WTC11 (cell line): Measurements from ENCODE around the gene TTC7B. TPM values are rescaled to one million over a fixed set of nuclear protein-coding genes. Genes with fewer than 3 reads are reported as not detected.
A peak's percentile ranks its signal among the peaks of the same experiment; 100 is the strongest.

Experiments
- ATAC-seq: fragments of 200-7000 bp; cut with Tn5 transposase; 2 replicates; pipeline ENCODE4 v1.10.0; 2021; ENCODE audit warnings: mild to moderate bottlenecking, moderate library complexity
- CTCF ChIA-PET: fragments of 300-600 bp; sonication (Branson Sonifier 250); formaldehyde crosslinking; loops from one replicate; lab custom pipeline; 2021; ENCODE audit warnings: antibody characterized with exemption; lab: Charles Lee
- POLR2A ChIA-PET: fragments of 350-600 bp; sonication (Branson Sonifier 250); formaldehyde crosslinking; loops from one replicate; lab custom pipeline; 2021; ENCODE audit warnings: antibody characterized with exemption; lab: Charles Lee
- DNase-seq: peaks from one replicate; pipeline ENCODE4 v3.0.0; 2021; ENCODE audit warnings: low spot score
- H3K27ac Mint-ChIP-seq: 2 replicates; pipeline ENCODE4 v1.8.0; 2021; ENCODE audit warnings: mixed read lengths
- H3K27me3 Mint-ChIP-seq: 2 replicates; pipeline ENCODE4 v1.8.0; 2021; ENCODE audit warnings: low read depth, mild to moderate bottlenecking, moderate library complexity, mixed read lengths
- H3K36me3 Mint-ChIP-seq: 2 replicates; pipeline ENCODE4 v1.8.0; 2021; ENCODE audit warnings: mixed read lengths
- H3K4me1 Mint-ChIP-seq: 2 replicates; pipeline ENCODE4 v1.8.0; 2022; ENCODE audit warnings: mixed read lengths
- H3K4me3 Mint-ChIP-seq: 2 replicates; pipeline ENCODE4 v1.8.0; 2021; ENCODE audit warnings: mild to moderate bottlenecking, moderate library complexity, mixed read lengths
- H3K9me3 Mint-ChIP-seq: 2 replicates; pipeline ENCODE4 v1.8.0; 2021; ENCODE audit warnings: mixed read lengths
- ELF4 ChIP-seq: sonication (generic); formaldehyde crosslinking; IDR thresholded peaks from 2 replicates; pipeline ENCODE4 v1.8.1; 2022; ENCODE audit warnings: low read depth, mild to moderate bottlenecking, moderate library complexity, missing genetic modification reagents
- ESRRA ChIP-seq: sonication (generic); formaldehyde crosslinking; IDR thresholded peaks from 2 replicates; pipeline ENCODE4 v1.8.1; 2022; ENCODE audit warnings: mild to moderate bottlenecking, missing genetic modification reagents, borderline replicate concordance
- IRF2 ChIP-seq: sonication (generic); formaldehyde crosslinking; IDR thresholded peaks from 2 replicates; pipeline ENCODE4 v1.8.0; 2022; ENCODE audit warnings: low read depth, missing genetic modification reagents, borderline replicate concordance
- MYBL2 ChIP-seq: sonication (generic); formaldehyde crosslinking; IDR thresholded peaks from 2 replicates; pipeline ENCODE4 v1.8.1; 2023; ENCODE audit warnings: mild to moderate bottlenecking, moderate library complexity, missing genetic modification reagents
- NFE2L1 ChIP-seq: sonication (generic); formaldehyde crosslinking; IDR thresholded peaks from 2 replicates; pipeline ENCODE4 v1.8.1; 2023; ENCODE audit warnings: missing genetic modification reagents
- NR2C2 ChIP-seq: sonication (generic); formaldehyde crosslinking; IDR thresholded peaks from 2 replicates; pipeline ENCODE4 v1.8.0; 2022; ENCODE audit warnings: mild to moderate bottlenecking, missing genetic modification reagents
- NR3C1 ChIP-seq: sonication (generic); formaldehyde crosslinking; conservative IDR thresholded peaks from 2 replicates; pipeline ENCODE4 v1.8.1; 2023; ENCODE audit warnings: low read depth, mild to moderate bottlenecking, missing genetic modification reagents
- RELA ChIP-seq: sonication (generic); formaldehyde crosslinking; IDR thresholded peaks from 2 replicates; pipeline ENCODE4 v1.8.1; 2022; ENCODE audit warnings: missing genetic modification reagents, mild to moderate bottlenecking, borderline replicate concordance
- SOX15 ChIP-seq: fragments of 250-450 bp; sonication (Bioruptor Pico); IDR thresholded peaks from 2 replicates; pipeline ENCODE4 v1.9.0; 2021; ENCODE audit warnings: mild to moderate bottlenecking
- ZNF121 ChIP-seq: sonication (generic); formaldehyde crosslinking; IDR thresholded peaks from 2 replicates; pipeline ENCODE4 v1.8.0; 2023; ENCODE audit warnings: missing genetic modification reagents
- ZNF396 ChIP-seq: fragments of 250-450 bp; sonication (Bioruptor Pico); IDR thresholded peaks from 2 replicates; pipeline ENCODE4 v1.8.0; 2021; ENCODE audit warnings: mild to moderate bottlenecking, moderate library complexity, borderline replicate concordance
- ZNF416 ChIP-seq: fragments of 250-450 bp; sonication (Bioruptor Pico); IDR thresholded peaks from 2 replicates; pipeline ENCODE4 v1.9.0; 2021; ENCODE audit warnings: mild to moderate bottlenecking, inconsistent platforms
- total RNA-seq: library from RNA; stranded (reverse); gene quantifications from 3 replicates; pipeline ENCODE4 v1.2.3, GENCODE V29; 2021
- TF ChIP-seq, protein P1 (sequence below): sonication (generic); formaldehyde crosslinking; IDR thresholded peaks from 2 replicates; pipeline ENCODE4 v1.8.0; 2022; ENCODE audit warnings: mild to moderate bottlenecking, missing genetic modification reagents
- TF ChIP-seq, protein P2 (sequence below): sonication (generic); formaldehyde crosslinking; IDR thresholded peaks from 2 replicates; pipeline ENCODE4 v1.8.1; 2023; ENCODE audit warnings: mild to moderate bottlenecking, missing genetic modification reagents
- TF ChIP-seq, protein P3 (sequence below): sonication (generic); formaldehyde crosslinking; IDR thresholded peaks from 2 replicates; pipeline ENCODE4 v1.8.0; 2022; ENCODE audit warnings: missing genetic modification reagents
- TF ChIP-seq, protein P4 (sequence below): fragments of 250-450 bp; sonication (Bioruptor Pico); IDR thresholded peaks from 2 replicates; pipeline ENCODE4 v1.9.0; 2021; ENCODE audit warnings: mild to moderate bottlenecking, borderline replicate concordance
- TF ChIP-seq, protein P5 (sequence below): fragments of 250-450 bp; sonication (Bioruptor Pico); IDR thresholded peaks from 2 replicates; pipeline ENCODE4 v2.1.2; 2022; ENCODE audit warnings: mild to moderate bottlenecking, moderate library complexity
- TF ChIP-seq, protein P6 (sequence below): sonication (generic); formaldehyde crosslinking; IDR thresholded peaks from 2 replicates; pipeline ENCODE4 v1.8.0; 2023; ENCODE audit warnings: missing genetic modification reagents
- TF ChIP-seq, protein P7 (sequence below): sonication (generic); formaldehyde crosslinking; IDR thresholded peaks from 2 replicates; pipeline ENCODE4 v1.8.0; 2023; ENCODE audit warnings: mild to moderate bottlenecking, missing genetic modification reagents

Gene TTC7B
- total RNA-seq, 1 experiment from 2014 or later, result 27.6 TPM

DNA sequence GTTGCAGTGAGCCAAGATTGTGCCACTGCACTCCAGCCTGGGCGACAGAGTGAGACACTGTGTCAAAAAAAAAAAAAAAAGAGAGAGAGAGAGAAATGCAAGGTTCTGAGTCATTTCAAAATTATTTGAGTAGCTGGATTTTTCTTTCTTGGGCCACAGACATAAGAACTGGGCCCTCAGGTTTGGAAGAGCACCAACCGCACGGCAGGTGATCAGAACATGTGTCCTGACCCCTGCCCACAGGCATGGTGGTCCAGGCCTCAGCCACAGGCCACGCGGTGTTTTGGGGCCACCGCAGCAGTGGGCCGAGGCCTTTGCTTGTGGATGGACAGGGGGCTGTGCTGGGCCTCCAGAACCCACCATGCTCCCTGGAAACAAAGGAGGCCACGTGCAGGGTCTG lies 292.7 kb downstream of the TTC7B start (continued):
- TF ChIP-seq ZNF121, result no peak
- TF ChIP-seq, protein P1, sequence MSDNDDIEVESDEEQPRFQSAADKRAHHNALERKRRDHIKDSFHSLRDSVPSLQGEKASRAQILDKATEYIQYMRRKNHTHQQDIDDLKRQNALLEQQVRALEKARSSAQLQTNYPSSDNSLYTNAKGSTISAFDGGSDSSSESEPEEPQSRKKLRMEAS (CRISPR knock-in tag), result no peak
- TF ChIP-seq ESRRA, result no peak
- TF ChIP-seq, protein P2, sequence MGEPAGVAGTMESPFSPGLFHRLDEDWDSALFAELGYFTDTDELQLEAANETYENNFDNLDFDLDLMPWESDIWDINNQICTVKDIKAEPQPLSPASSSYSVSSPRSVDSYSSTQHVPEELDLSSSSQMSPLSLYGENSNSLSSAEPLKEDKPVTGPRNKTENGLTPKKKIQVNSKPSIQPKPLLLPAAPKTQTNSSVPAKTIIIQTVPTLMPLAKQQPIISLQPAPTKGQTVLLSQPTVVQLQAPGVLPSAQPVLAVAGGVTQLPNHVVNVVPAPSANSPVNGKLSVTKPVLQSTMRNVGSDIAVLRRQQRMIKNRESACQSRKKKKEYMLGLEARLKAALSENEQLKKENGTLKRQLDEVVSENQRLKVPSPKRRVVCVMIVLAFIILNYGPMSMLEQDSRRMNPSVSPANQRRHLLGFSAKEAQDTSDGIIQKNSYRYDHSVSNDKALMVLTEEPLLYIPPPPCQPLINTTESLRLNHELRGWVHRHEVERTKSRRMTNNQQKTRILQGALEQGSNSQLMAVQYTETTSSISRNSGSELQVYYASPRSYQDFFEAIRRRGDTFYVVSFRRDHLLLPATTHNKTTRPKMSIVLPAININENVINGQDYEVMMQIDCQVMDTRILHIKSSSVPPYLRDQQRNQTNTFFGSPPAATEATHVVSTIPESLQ (CRISPR knock-in tag), result no peak
- TF ChIP-seq, protein P3, sequence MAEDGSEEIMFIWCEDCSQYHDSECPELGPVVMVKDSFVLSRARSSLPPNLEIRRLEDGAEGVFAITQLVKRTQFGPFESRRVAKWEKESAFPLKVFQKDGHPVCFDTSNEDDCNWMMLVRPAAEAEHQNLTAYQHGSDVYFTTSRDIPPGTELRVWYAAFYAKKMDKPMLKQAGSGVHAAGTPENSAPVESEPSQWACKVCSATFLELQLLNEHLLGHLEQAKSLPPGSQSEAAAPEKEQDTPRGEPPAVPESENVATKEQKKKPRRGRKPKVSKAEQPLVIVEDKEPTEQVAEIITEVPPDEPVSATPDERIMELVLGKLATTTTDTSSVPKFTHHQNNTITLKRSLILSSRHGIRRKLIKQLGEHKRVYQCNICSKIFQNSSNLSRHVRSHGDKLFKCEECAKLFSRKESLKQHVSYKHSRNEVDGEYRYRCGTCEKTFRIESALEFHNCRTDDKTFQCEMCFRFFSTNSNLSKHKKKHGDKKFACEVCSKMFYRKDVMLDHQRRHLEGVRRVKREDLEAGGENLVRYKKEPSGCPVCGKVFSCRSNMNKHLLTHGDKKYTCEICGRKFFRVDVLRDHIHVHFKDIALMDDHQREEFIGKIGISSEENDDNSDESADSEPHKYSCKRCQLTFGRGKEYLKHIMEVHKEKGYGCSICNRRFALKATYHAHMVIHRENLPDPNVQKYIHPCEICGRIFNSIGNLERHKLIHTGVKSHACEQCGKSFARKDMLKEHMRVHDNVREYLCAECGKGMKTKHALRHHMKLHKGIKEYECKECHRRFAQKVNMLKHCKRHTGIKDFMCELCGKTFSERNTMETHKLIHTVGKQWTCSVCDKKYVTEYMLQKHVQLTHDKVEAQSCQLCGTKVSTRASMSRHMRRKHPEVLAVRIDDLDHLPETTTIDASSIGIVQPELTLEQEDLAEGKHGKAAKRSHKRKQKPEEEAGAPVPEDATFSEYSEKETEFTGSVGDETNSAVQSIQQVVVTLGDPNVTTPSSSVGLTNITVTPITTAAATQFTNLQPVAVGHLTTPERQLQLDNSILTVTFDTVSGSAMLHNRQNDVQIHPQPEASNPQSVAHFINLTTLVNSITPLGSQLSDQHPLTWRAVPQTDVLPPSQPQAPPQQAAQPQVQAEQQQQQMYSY, result no peak
- no peak for TF ChIP-seq ELF4 (CRISPR knock-in tag)
- no peak for TF ChIP-seq IRF2
- TF ChIP-seq, protein P4, sequence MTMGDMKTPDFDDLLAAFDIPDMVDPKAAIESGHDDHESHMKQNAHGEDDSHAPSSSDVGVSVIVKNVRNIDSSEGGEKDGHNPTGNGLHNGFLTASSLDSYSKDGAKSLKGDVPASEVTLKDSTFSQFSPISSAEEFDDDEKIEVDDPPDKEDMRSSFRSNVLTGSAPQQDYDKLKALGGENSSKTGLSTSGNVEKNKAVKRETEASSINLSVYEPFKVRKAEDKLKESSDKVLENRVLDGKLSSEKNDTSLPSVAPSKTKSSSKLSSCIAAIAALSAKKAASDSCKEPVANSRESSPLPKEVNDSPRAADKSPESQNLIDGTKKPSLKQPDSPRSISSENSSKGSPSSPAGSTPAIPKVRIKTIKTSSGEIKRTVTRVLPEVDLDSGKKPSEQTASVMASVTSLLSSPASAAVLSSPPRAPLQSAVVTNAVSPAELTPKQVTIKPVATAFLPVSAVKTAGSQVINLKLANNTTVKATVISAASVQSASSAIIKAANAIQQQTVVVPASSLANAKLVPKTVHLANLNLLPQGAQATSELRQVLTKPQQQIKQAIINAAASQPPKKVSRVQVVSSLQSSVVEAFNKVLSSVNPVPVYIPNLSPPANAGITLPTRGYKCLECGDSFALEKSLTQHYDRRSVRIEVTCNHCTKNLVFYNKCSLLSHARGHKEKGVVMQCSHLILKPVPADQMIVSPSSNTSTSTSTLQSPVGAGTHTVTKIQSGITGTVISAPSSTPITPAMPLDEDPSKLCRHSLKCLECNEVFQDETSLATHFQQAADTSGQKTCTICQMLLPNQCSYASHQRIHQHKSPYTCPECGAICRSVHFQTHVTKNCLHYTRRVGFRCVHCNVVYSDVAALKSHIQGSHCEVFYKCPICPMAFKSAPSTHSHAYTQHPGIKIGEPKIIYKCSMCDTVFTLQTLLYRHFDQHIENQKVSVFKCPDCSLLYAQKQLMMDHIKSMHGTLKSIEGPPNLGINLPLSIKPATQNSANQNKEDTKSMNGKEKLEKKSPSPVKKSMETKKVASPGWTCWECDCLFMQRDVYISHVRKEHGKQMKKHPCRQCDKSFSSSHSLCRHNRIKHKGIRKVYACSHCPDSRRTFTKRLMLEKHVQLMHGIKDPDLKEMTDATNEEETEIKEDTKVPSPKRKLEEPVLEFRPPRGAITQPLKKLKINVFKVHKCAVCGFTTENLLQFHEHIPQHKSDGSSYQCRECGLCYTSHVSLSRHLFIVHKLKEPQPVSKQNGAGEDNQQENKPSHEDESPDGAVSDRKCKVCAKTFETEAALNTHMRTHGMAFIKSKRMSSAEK (CRISPR knock-in tag), result no peak
- no peak for TF ChIP-seq SOX15
- TF ChIP-seq MYBL2 (CRISPR knock-in tag), result no peak
- TF ChIP-seq ZNF416 (CRISPR knock-in tag), result no peak

DNA sequence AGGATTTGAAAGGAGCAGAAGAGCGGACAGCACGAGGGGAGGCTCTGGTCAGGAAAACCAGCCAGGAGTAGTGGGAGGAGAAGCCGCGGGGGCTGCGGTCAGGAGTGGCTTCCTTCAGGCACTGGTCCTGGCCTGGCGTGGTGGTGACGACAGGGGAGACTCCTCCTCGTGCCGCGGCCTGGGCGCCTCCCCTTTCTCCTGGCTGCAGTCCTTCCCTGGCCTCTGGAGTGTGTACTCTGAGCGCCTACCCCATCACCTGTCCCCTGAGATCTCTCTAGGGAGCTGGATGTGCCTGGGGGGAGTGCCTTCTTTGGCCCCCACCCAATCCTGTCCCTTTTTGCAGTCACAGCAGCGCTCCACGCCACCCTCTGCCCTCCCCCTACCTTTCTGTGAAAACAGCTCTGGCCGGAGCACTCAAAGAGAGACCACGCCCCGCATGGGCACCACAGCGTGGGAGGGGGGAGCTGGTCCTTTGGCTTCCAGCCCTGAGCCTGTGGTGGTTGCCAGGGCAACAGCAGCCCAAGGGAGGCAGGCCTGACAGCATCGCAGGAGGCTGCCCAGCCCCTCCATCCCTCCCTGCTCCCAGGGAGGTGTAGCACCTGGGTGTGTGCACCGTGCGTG lies 293.5 kb downstream of the TTC7B start:
- no peak for DNase-seq
- H3K4me1 Mint-ChIP-seq, result peaks cover 9% of the 10 kb centered on the region
- peaks cover 9% of the 10 kb centered on the region for H3K36me3 Mint-ChIP-seq
- ChIA-PET POLR2A (no interaction called here), CTCF (interaction anchor here (0.8 to 2.4 kb wide), 4 partner anchors 24 to 236 kb away, joined by 4 to 11 read pairs (median 5); no protein-coding TSS in a partner anchor)
- no peaks in the 10 kb centered on the region; the same call in 1 of the 2 replicates for H3K27me3 Mint-ChIP-seq
- no peak overlapping the region for H3K27ac Mint-ChIP-seq
- H3K9me3 Mint-ChIP-seq, result peaks cover 17% of the 10 kb centered on the region
- H3K4me3 Mint-ChIP-seq, result no peak overlapping the region
- peak; percentile 52 for ATAC-seq
- TF ChIP-seq, protein P5, sequence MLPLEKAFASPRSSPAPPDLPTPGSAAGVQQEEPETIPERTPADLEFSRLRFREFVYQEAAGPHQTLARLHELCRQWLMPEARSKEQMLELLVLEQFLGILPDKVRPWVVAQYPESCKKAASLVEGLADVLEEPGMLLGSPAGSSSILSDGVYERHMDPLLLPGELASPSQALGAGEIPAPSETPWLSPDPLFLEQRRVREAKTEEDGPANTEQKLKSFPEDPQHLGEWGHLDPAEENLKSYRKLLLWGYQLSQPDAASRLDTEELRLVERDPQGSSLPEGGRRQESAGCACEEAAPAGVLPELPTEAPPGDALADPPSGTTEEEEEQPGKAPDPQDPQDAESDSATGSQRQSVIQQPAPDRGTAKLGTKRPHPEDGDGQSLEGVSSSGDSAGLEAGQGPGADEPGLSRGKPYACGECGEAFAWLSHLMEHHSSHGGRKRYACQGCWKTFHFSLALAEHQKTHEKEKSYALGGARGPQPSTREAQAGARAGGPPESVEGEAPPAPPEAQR, result no peak
- TF ChIP-seq, protein P6, sequence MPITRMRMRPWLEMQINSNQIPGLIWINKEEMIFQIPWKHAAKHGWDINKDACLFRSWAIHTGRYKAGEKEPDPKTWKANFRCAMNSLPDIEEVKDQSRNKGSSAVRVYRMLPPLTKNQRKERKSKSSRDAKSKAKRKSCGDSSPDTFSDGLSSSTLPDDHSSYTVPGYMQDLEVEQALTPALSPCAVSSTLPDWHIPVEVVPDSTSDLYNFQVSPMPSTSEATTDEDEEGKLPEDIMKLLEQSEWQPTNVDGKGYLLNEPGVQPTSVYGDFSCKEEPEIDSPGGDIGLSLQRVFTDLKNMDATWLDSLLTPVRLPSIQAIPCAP (CRISPR knock-in tag), result no peak
- TF ChIP-seq RELA (CRISPR knock-in tag) (no peak), NR2C2 (no peak), ZNF396 (CRISPR knock-in tag) (no peak), NFE2L1 (CRISPR knock-in tag) (no peak), NR3C1 (no peak), MYBL2 (CRISPR knock-in tag) (no peak)
- TF ChIP-seq, protein P7, sequence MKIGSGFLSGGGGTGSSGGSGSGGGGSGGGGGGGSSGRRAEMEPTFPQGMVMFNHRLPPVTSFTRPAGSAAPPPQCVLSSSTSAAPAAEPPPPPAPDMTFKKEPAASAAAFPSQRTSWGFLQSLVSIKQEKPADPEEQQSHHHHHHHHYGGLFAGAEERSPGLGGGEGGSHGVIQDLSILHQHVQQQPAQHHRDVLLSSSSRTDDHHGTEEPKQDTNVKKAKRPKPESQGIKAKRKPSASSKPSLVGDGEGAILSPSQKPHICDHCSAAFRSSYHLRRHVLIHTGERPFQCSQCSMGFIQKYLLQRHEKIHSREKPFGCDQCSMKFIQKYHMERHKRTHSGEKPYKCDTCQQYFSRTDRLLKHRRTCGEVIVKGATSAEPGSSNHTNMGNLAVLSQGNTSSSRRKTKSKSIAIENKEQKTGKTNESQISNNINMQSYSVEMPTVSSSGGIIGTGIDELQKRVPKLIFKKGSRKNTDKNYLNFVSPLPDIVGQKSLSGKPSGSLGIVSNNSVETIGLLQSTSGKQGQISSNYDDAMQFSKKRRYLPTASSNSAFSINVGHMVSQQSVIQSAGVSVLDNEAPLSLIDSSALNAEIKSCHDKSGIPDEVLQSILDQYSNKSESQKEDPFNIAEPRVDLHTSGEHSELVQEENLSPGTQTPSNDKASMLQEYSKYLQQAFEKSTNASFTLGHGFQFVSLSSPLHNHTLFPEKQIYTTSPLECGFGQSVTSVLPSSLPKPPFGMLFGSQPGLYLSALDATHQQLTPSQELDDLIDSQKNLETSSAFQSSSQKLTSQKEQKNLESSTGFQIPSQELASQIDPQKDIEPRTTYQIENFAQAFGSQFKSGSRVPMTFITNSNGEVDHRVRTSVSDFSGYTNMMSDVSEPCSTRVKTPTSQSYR (CRISPR knock-in tag), result no peak
- TF ChIP-seq, protein P2 (CRISPR knock-in tag), result no peak
